ENCODE results near the gene VASH2.

DNA sequence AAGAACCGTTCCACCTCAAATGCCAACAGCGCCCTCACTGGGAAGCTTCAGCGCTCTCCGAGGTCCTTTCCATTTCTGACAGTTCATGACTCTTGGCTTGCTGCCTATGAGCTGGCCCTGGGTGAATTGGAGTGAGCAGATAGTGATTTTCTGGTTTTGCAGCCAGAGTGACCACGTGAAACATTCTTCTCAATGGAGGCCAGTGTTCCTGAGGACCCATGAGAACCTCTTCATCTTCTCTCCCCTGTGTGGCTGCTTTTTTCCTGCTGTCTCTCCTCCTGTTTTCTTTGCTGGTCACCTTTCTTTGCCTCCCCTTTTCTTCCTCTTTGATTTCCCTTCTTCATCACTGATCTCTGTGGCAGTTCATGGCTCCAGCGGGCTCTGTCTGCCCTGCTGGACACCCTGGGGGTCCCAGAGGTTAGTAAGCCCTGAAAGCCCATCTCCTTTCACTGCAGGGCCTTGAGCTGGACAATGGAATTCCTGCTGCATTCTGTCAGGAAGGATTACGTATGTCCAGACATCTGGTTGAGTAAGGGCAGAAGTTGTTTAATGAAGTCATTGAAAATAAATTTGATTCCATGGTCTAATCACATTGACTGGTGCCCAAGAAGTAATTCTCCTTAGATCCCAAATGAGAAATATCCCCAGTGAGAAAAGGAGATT is 29.9 kb downstream of the VASH2 start:
- TF ChIP-seq, protein P1, sequence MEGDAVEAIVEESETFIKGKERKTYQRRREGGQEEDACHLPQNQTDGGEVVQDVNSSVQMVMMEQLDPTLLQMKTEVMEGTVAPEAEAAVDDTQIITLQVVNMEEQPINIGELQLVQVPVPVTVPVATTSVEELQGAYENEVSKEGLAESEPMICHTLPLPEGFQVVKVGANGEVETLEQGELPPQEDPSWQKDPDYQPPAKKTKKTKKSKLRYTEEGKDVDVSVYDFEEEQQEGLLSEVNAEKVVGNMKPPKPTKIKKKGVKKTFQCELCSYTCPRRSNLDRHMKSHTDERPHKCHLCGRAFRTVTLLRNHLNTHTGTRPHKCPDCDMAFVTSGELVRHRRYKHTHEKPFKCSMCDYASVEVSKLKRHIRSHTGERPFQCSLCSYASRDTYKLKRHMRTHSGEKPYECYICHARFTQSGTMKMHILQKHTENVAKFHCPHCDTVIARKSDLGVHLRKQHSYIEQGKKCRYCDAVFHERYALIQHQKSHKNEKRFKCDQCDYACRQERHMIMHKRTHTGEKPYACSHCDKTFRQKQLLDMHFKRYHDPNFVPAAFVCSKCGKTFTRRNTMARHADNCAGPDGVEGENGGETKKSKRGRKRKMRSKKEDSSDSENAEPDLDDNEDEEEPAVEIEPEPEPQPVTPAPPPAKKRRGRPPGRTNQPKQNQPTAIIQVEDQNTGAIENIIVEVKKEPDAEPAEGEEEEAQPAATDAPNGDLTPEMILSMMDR (IDR thresholded peaks at IDR 0.05; ENCODE audit: low read length) = peak; percentile 15; the same call in 1 of the 2 replicates
- no peak for TF ChIP-seq EZH2 (IDR thresholded peaks at IDR 0.05; ENCODE audit: borderline replicate concordance, low read length)

Measured in OCI-LY1 (cell line).